T-cell (primary cell): ENCODE measurements around the gene MTA1. TPM values are rescaled to one million over a fixed set of nuclear protein-coding genes. Genes with fewer than 3 reads are reported as not detected.

Experiments used
- ATAC-seq, 4 experiments: fragments of 200-7000 bp in 3 of 4; fragments of 150-1000 bp in 1 of 4; cut with Tn5 transposase; replicated peaks in 1 of 4; 1 replicate in 3 of 4; 2 replicates in 1 of 4; pipeline ENCODE4 v1.10.0; 2021; ENCODE audit warnings: moderate library complexity in 3 of 4, mild to moderate bottlenecking in 2 of 4, moderate number of reproducible peaks in 1 of 4
- CTCF ChIA-PET, 2 donors: fragments of 300-600 bp; sonication (Branson Sonifier 250); formaldehyde crosslinking; loops; one replicate each; lab custom pipeline; 2022; ENCODE audit warnings: antibody characterized with exemption in 2 of 2; lab: Charles Lee
- POLR2A ChIA-PET, 2 donors: fragments of 300-600 bp; sonication (Branson Sonifier 250); formaldehyde crosslinking; loops; one replicate each; lab custom pipeline; 2022; ENCODE audit warnings: antibody characterized with exemption in 2 of 2; lab: Charles Lee
- DNase-seq, 35 experiments: peaks; one replicate each; pipeline versions ENCODE4 v3.0.0 to v3.0.0-alpha.2; 2013 to 2023
- H3K27ac ChIP-seq: one replicate; pipeline ENCODE4 v1.5.1; 2013; ENCODE audit warnings: low read length
- H3K27me3 ChIP-seq, 2 experiments: replicated peaks in 1 of 2; 1 replicate in 1 of 2; 2 replicates in 1 of 2; pipeline versions ENCODE4 v1.6.1 to v1.7.0; 2013; ENCODE audit warnings: low read length in 1 of 2, mixed read lengths in 1 of 2; ENCODE audit not compliant: control insufficient read depth in 2 of 2, insufficient read depth in 2 of 2; ENCODE audit errors: extremely low read depth in 1 of 2
- H3K36me3 ChIP-seq, 2 donors: 1 replicate in 1 of 2; 2 replicates in 1 of 2; pipeline versions ENCODE4 v1.6.1 to v1.7.0; 2013; ENCODE audit warnings: low read length in 1 of 2; ENCODE audit not compliant: control insufficient read depth in 2 of 2, insufficient read depth in 1 of 2; ENCODE audit errors: extremely low read depth in 1 of 2
- H3K4me1 ChIP-seq, 2 experiments: 1 replicate in 1 of 2; 2 replicates in 1 of 2; pipeline versions ENCODE4 v1.6.1 to v1.7.0; 2013; ENCODE audit warnings: low read length in 2 of 2, mixed read lengths in 1 of 2; ENCODE audit not compliant: insufficient read depth in 2 of 2, control insufficient read depth in 1 of 2; ENCODE audit errors: extremely low read depth in 1 of 2
- H3K4me3 ChIP-seq, 2 donors: 1 replicate in 1 of 2; 2 replicates in 1 of 2; pipeline versions ENCODE4 v1.5.1 to v1.7.0; 2013; ENCODE audit warnings: mild to moderate bottlenecking in 2 of 2, low read length in 1 of 2, moderate library complexity in 1 of 2; ENCODE audit not compliant: control insufficient read depth in 1 of 2; ENCODE audit errors: extremely low read depth in 1 of 2
- H3K9me3 ChIP-seq: 2 replicates; pipeline ENCODE4 v1.7.0; 2013
- H3K27ac Mint-ChIP-seq, 2 donors: one replicate each; pipeline ENCODE4 v1.8.0; 2020 to 2021; ENCODE audit warnings: mild to moderate bottlenecking in 2 of 2, mixed read lengths in 2 of 2
- H3K27me3 Mint-ChIP-seq, 2 donors: one replicate each; pipeline ENCODE4 v1.8.0; 2021 to 2022; ENCODE audit warnings: mixed read lengths in 2 of 2
- H3K36me3 Mint-ChIP-seq: one replicate; pipeline ENCODE4 v1.8.0; 2021; ENCODE audit warnings: mixed read lengths
- H3K4me1 Mint-ChIP-seq, 3 donors: one replicate each; pipeline ENCODE4 v1.8.0; 2020 to 2022; ENCODE audit warnings: mixed read lengths in 3 of 3, mild to moderate bottlenecking in 1 of 3
- H3K4me3 Mint-ChIP-seq, 3 donors: one replicate each; pipeline ENCODE4 v1.8.0; 2020 to 2022; ENCODE audit warnings: mild to moderate bottlenecking in 3 of 3, mixed read lengths in 3 of 3, moderate library complexity in 3 of 3
- H3K9me3 Mint-ChIP-seq, 3 donors: one replicate each; pipeline ENCODE4 v1.8.0; 2020 to 2022; ENCODE audit warnings: mixed read lengths in 3 of 3
- WGBS: methylation state at CpG from one replicate; pipeline ENCODE4 v1.1.5; 2013; ENCODE audit warnings: missing lambda C conversion rate; ENCODE audit not compliant: insufficient coverage; 5-methylcytosine and 5-hydroxymethylcytosine counted together
- total RNA-seq, 35 experiments: library from RNA in 6 of 35; stranded (reverse) in 6 of 35; fragments of 120-200 nt in 1 of 35; gene quantifications; one replicate each; pipeline versions ENCODE4 v1.2.1 to v1.2.4 and lab custom pipeline; 2013 to 2026

MTA1 gene
- total RNA-seq, 5 donors from 2014 or later (not counting 1 experiment from before 2014, with no cell fraction given): 111 to 152 (median 141) TPM

DNA sequence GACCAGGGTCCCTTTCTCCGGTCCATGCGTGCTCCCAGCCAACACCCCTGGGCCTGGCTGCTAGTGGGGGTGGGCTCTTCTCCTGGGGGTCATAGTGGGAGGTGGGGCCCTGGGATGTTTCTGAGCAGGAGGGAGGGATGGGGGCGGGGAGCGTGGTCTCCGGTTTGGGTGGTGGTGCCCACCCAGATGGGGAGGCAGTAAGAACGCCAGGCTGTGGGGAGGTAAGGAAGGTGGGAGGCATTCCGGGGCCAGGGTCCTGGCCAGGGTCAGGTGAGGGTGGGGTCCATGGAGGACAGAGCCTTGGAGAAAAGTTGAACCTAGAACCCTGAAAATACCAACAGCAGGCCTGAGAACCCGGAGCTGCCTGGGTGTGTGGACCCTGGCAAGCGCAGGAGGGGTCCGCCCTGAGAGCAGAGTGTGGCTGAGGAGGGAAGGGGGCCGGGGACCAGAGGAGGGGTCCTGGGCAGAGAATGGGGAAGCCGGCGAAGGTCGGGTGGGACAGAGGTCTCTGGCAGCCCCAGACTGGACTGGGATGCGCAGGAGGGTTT, 60.6 kb downstream of the MTA1 start:
- Mint-ChIP-seq H3K4me1 (peaks cover 47 to 65% (median 57%) of the 10 kb centered on the region in 3 donors), H3K36me3 (no peaks in the 10 kb centered on the region), H3K9me3 (no peaks in the 10 kb centered on the region), H3K27ac (peak overlapping the region; percentile 96 to 99), H3K4me3 (peak overlapping the region in 1 of 3 donors; percentile 79), H3K27me3 (peaks cover 0 to 3% of the 10 kb centered on the region in 2 donors)
- CTCF ChIA-PET: interaction anchor here (1.4 to 2.7 kb wide), 3 partner anchors 9 to 77 kb away, joined by 5 to 74 read pairs (median 5); partner anchors contain the start of gene TEDC1 (in 1 of the 2)
- no peak overlapping the region for H3K4me3 ChIP-seq
- POLR2A ChIA-PET: interaction anchor here (0.7 to 1.6 kb wide), 3 partner anchors 9 to 183 kb away, joined by 3 to 15 read pairs (median 3); no protein-coding TSS in a partner anchor
- DNase-seq: peak in 1 of 35 experiments; percentile 12
- no peaks in the 10 kb centered on the region for H3K9me3 ChIP-seq
- 54% methylated on average over 13 of the region's 15 CpGs for WGBS
- peak overlapping the region; percentile 100 for H3K27ac ChIP-seq
- no peaks in the 10 kb centered on the region for H3K36me3 ChIP-seq
- H3K27me3 ChIP-seq: peaks cover 0 to 27% of the 10 kb centered on the region in 2 experiments
- H3K4me1 ChIP-seq: peaks cover 36 to 98% of the 10 kb centered on the region in 2 experiments
- ATAC-seq: no peak

GRCh38 chr14:105480807-105481801, 61.5 kb downstream of the MTA1 start:
- H3K9me3 Mint-ChIP-seq: no peaks in the 10 kb centered on the region
- H3K4me1 ChIP-seq: peaks cover 33 to 98% of the 10 kb centered on the region in 2 experiments
- H3K4me1 Mint-ChIP-seq: peaks cover 54 to 69% (median 60%) of the 10 kb centered on the region in 3 donors
- no peaks in the 10 kb centered on the region for H3K9me3 ChIP-seq
- peaks cover 0 to 19% of the 10 kb centered on the region in 2 experiments for H3K27me3 ChIP-seq
- peak overlapping the region; percentile 99 to 100 for H3K27ac Mint-ChIP-seq
- peak overlapping the region; percentile 100 for H3K27ac ChIP-seq
- peak; percentile 69 to 96 (median 85) for DNase-seq
- CTCF ChIA-PET: interaction anchor here (0.7 to 2.7 kb wide), 5 partner anchors 9 to 416 kb away, joined by 3 to 74 read pairs (median 5); partner anchors contain the start of genes GPR132 (in 1 of the 2) and TEDC1 (in 1 of the 2)
- H3K36me3 ChIP-seq: no peaks in the 10 kb centered on the region
- 3% methylated on average over 24 of the region's 35 CpGs for WGBS
- H3K27me3 Mint-ChIP-seq: peaks cover 0 to 3% of the 10 kb centered on the region in 2 donors
- POLR2A ChIA-PET: interaction anchor here (0.6 to 1.6 kb wide), 6 partner anchors 9 to 184 kb away, joined by 3 to 15 read pairs (median 4); partner anchors contain the start of gene TEDC1 (in 1 of the 2)
- H3K4me3 Mint-ChIP-seq: peak overlapping the region; percentile 72 to 79 (median 74)
- H3K36me3 Mint-ChIP-seq: no peaks in the 10 kb centered on the region
- ATAC-seq: peak; percentile 43 to 60 (median 54)
- peak overlapping the region; percentile 20 to 55 for H3K4me3 ChIP-seq

- ATAC-seq (peak; percentile 55 to 70 (median 66)), DNase-seq (peak; percentile 81 to 99 (median 96))
- H3K9me3 ChIP-seq: no peaks in the 10 kb centered on the region
- CTCF ChIA-PET: interaction anchor here (0.6 to 2.7 kb wide), 3 partner anchors 8 to 417 kb away, joined by 3 to 74 read pairs (median 9); partner anchors contain the start of genes GPR132 (in 1 of the 2) and TEDC1 (in 1 of the 2)
- H3K27me3 Mint-ChIP-seq: peaks cover 0 to 3% of the 10 kb centered on the region in 2 donors
- peaks cover 30 to 98% of the 10 kb centered on the region in 2 experiments for H3K4me1 ChIP-seq
- peak overlapping the region; percentile 99 to 100 for H3K27ac Mint-ChIP-seq
- POLR2A ChIA-PET: interaction anchor here (0.6 to 1.1 kb wide), 3 partner anchors 8 to 143 kb away, joined by 3 to 10 read pairs (median 5); partner anchors contain the start of gene TEDC1 (in 1 of the 2)
- no peaks in the 10 kb centered on the region for H3K9me3 Mint-ChIP-seq
- H3K4me3 Mint-ChIP-seq: peak overlapping the region; percentile 71 to 79 (median 76)
- peaks cover 0 to 10% of the 10 kb centered on the region in 2 experiments for H3K27me3 ChIP-seq
- H3K36me3 Mint-ChIP-seq: no peaks in the 10 kb centered on the region
- H3K27ac ChIP-seq: peak overlapping the region; percentile 100
- H3K4me3 ChIP-seq: peak overlapping the region; percentile 17 to 55
- H3K36me3 ChIP-seq: no peaks in the 10 kb centered on the region
- WGBS: 7% methylated on average over 10 of the region's 18 CpGs
- H3K4me1 Mint-ChIP-seq: peaks cover 58 to 68% (median 59%) of the 10 kb centered on the region in 3 donors
Observed at GRCh38 chr14:105481886-105482457, 62.3 kb downstream of the MTA1 start.

DNA sequence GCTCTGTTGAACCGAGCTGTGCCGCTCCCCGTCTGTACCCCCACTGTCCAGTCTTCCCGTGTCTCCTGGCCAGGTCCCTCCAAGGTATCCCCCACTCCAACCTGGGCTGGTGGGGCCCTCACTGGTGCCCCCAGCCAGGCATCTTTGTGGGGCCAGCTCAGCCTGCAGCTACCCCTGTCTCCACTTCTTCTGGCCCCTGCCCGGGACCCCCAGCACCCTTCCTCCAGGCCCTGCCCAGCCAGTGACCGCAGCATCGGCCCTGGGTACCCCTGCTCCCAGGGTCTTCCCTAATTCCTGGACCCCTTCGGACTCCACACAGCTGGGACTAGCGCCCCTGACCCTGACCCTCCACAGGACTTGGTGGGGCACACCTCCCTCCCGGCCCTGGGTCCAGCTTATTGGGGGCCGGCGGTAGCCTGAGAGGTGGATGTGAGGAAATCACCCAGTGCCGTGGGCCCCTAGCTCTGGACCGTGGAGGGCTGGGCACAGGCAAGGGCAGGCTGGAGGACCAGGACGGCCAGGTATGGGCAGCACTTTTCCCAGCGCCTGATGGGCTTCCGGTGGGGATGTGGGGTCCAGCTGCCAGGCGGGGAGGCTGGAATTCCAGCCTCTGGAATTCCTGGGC, 63.0 kb downstream of the MTA1 start:
- Mint-ChIP-seq H3K27ac (peak overlapping the region; percentile 99 to 100), H3K4me3 (peak overlapping the region; percentile 71 to 79 (median 76)), H3K9me3 (no peaks in the 10 kb centered on the region), H3K27me3 (no peaks in the 10 kb centered on the region), H3K4me1 (peaks cover 53 to 63% (median 53%) of the 10 kb centered on the region in 3 donors), H3K36me3 (no peaks in the 10 kb centered on the region)
- WGBS: 92% methylated on average over 13 of the region's 18 CpGs
- ChIA-PET CTCF (interaction anchor here (0.6 to 2.7 kb wide), 3 partner anchors 8 to 417 kb away, joined by 3 to 74 read pairs (median 9); partner anchors contain the start of genes GPR132 (in 1 of the 2) and TEDC1 (in 1 of the 2)), POLR2A (interaction anchor here in 1 of 2 donors (1.1 kb wide), 1 partner anchor 144 kb away, joined by 5 read pairs; no protein-coding TSS in a partner anchor)
- DNase-seq: no peak
- peak overlapping the region; percentile 100 for H3K27ac ChIP-seq
- H3K27me3 ChIP-seq: peaks cover 0 to 6% of the 10 kb centered on the region in 2 experiments
- no peaks in the 10 kb centered on the region for H3K9me3 ChIP-seq
- H3K36me3 ChIP-seq: no peaks in the 10 kb centered on the region
- peaks cover 29 to 92% of the 10 kb centered on the region in 2 experiments for H3K4me1 ChIP-seq
- H3K4me3 ChIP-seq: peak overlapping the region; percentile 17 to 55
- no peak for ATAC-seq

GRCh38 chr14:105483300-105484068, 63.9 kb downstream of the MTA1 start:
- 96% methylated on average over 14 of the region's 18 CpGs for WGBS
- DNase-seq: peak in 1 of 35 experiments; percentile 20
- Histone ChIP-seq H3K27me3 (peaks cover 0 to 6% of the 10 kb centered on the region in 2 experiments), H3K9me3 (no peaks in the 10 kb centered on the region), H3K27ac (peak overlapping the region; percentile 100), H3K36me3 (peaks cover 0 to under 1% of the 10 kb centered on the region in 2 donors), H3K4me1 (peaks cover 29 to 92% of the 10 kb centered on the region in 2 experiments), H3K4me3 (no peak overlapping the region)
- H3K9me3 Mint-ChIP-seq: no peaks in the 10 kb centered on the region
- no peaks in the 10 kb centered on the region for H3K36me3 Mint-ChIP-seq
- no peak for ATAC-seq
- H3K4me3 Mint-ChIP-seq: peak overlapping the region in 1 of 3 donors; percentile 79
- POLR2A ChIA-PET: no interaction called here
- H3K27ac Mint-ChIP-seq: peak overlapping the region; percentile 99 to 100
- CTCF ChIA-PET: no interaction called here
- H3K27me3 Mint-ChIP-seq: no peaks in the 10 kb centered on the region
- peaks cover 54 to 64% (median 56%) of the 10 kb centered on the region in 3 donors for H3K4me1 Mint-ChIP-seq
